IMR-90 (cell line): Measurements from ENCODE around the gene MORF4L2. TPM values are rescaled to one million over a fixed set of nuclear protein-coding genes. Genes with fewer than 3 reads are reported as not detected.

Source experiments
- ATAC-seq: fragments of 200-7000 bp; cut with Tn5 transposase; 2 replicates; pipeline ENCODE4 v1.9.1; 2020; ENCODE audit warnings: low read depth, mild to moderate bottlenecking, moderate library complexity
- BruUV-seq: library from RNA; stranded (reverse); fragments of 400-500 nt; replicated peaks from 2 replicates; lab custom pipeline; 2021; lab: Mats Ljungman, UMichigan
- CTCF ChIA-PET: fragments of 300-600 bp; formaldehyde crosslinking; extraction: SDS; loops from one replicate; lab custom pipeline; 2021; ENCODE audit warnings: antibody characterized with exemption; lab: Yijun Ruan, JAX
- POLR2A ChIA-PET: fragments of 300-600 bp; sonication (Branson Sonifier 250); formaldehyde crosslinking; loops from one replicate; lab custom pipeline; 2022; ENCODE audit warnings: antibody characterized with exemption; ENCODE audit not compliant: unreplicated experiment; lab: Charles Lee
- DNase-seq: peaks from one replicate; pipeline ENCODE4 v3.0.0; 2013
- H2AFZ ChIP-seq: replicated peaks from 2 replicates; pipeline ENCODE3; 2013; ENCODE audit warnings: low read length, mild to moderate bottlenecking; ENCODE audit not compliant: poor library complexity
- H2AK5ac ChIP-seq: 2 replicates; pipeline ENCODE4 v1.6.1; 2013; ENCODE audit warnings: low read depth, low read length, inconsistent platforms
- H2AK9ac ChIP-seq: replicated peaks from 2 replicates; pipeline ENCODE3; 2013; ENCODE audit warnings: mild to moderate bottlenecking, low read depth, low read length, moderate library complexity; ENCODE audit not compliant: poor library complexity
- H2BK120ac ChIP-seq: 2 replicates; pipeline ENCODE4 v1.6.1; 2013; ENCODE audit warnings: low read depth, low read length, inconsistent platforms
- H2BK15ac ChIP-seq: 3 replicates; pipeline ENCODE4 v1.6.1; 2013; ENCODE audit warnings: low read depth, low read length, inconsistent platforms
- H2BK20ac ChIP-seq: 2 replicates; pipeline ENCODE4 v1.6.1; 2013; ENCODE audit warnings: low read depth, mild to moderate bottlenecking, inconsistent platforms, low read length, moderate library complexity
- H2BK5ac ChIP-seq: 2 replicates; pipeline ENCODE4 v1.6.1; 2013; ENCODE audit warnings: mild to moderate bottlenecking, low read depth, low read length, inconsistent platforms; ENCODE audit not compliant: poor library complexity, severe bottlenecking
- H3K14ac ChIP-seq: replicated peaks from 2 replicates; pipeline ENCODE4 v1.6.1; 2013; ENCODE audit warnings: low read depth, low read length, inconsistent platforms
- H3K18ac ChIP-seq: 2 replicates; pipeline ENCODE4 v1.6.1; 2013; ENCODE audit warnings: low read depth, low read length, control low read depth
- H3K23ac ChIP-seq: 2 replicates; pipeline ENCODE4 v1.6.1; 2013; ENCODE audit warnings: low read depth, low read length, inconsistent platforms
- H3K27ac ChIP-seq: 2 replicates; pipeline ENCODE4 v1.5.1; 2013; ENCODE audit warnings: mild to moderate bottlenecking, control low read depth, low read length; ENCODE audit not compliant: insufficient read depth
- H3K27me3 ChIP-seq: 2 replicates; pipeline ENCODE4 v1.6.1; 2013; ENCODE audit warnings: low read length; ENCODE audit not compliant: control insufficient read depth, insufficient read depth
- H3K36me3 ChIP-seq: 2 replicates; pipeline ENCODE4 v1.6.1; 2013; ENCODE audit warnings: low read length, mixed read lengths; ENCODE audit not compliant: control insufficient read depth, insufficient read depth
- H3K4ac ChIP-seq: 2 replicates; pipeline ENCODE4 v1.6.1; 2013; ENCODE audit warnings: low read depth, low read length, inconsistent platforms
- H3K4me1 ChIP-seq: 2 replicates; pipeline ENCODE4 v1.6.1; 2013; ENCODE audit warnings: low read length, mixed read lengths; ENCODE audit not compliant: control insufficient read depth, insufficient read depth
- H3K4me2 ChIP-seq: 2 replicates; pipeline ENCODE4 v1.6.1; 2013; ENCODE audit warnings: low read depth, mild to moderate bottlenecking, control low read depth, low read length, moderate library complexity
- H3K4me3 ChIP-seq: 2 replicates; pipeline ENCODE4 v1.5.1; 2013; ENCODE audit warnings: low read depth, mild to moderate bottlenecking, control low read depth, low read length, moderate library complexity; ENCODE audit not compliant: insufficient read depth
- H3K56ac ChIP-seq: 2 replicates; pipeline ENCODE4 v1.6.1; 2013; ENCODE audit warnings: low read length, inconsistent platforms; ENCODE audit not compliant: insufficient read depth; ENCODE audit errors: extremely low read depth
- H3K79me1 ChIP-seq, 2 experiments: 2 replicates each; pipeline ENCODE4 v1.6.1; 2013; ENCODE audit warnings: low read length in 2 of 2, inconsistent platforms in 1 of 2, low read depth in 1 of 2
- H3K9ac ChIP-seq: 2 replicates; pipeline ENCODE4 v1.6.1; 2013; ENCODE audit warnings: low read depth, low read length, control low read depth
- H3K9me1 ChIP-seq: 2 replicates; pipeline ENCODE4 v1.6.1; 2013; ENCODE audit warnings: low read length, inconsistent platforms; ENCODE audit not compliant: insufficient read depth
- H3K9me3 ChIP-seq: 2 replicates; pipeline ENCODE4 v1.6.1; 2013; ENCODE audit warnings: low read length; ENCODE audit not compliant: control insufficient read depth, insufficient read depth
- H4K20me1 ChIP-seq: 2 replicates; pipeline ENCODE4 v1.6.1; 2013; ENCODE audit warnings: low read length, inconsistent platforms; ENCODE audit not compliant: insufficient read depth
- H4K5ac ChIP-seq: 2 replicates; pipeline ENCODE4 v1.6.1; 2013; ENCODE audit warnings: mild to moderate bottlenecking, low read depth, low read length, control low read depth
- H4K8ac ChIP-seq, 2 experiments: 2 replicates each; pipeline ENCODE4 v1.6.1; 2013; ENCODE audit warnings: low read depth in 2 of 2, low read length in 2 of 2, control low read depth in 1 of 2, inconsistent platforms in 1 of 2
- H4K91ac ChIP-seq: 2 replicates; pipeline ENCODE4 v1.6.1; 2013; ENCODE audit warnings: low read depth, low read length, inconsistent platforms; ENCODE audit not compliant: insufficient read depth
- CHD1 ChIP-seq: IDR thresholded peaks from 2 replicates; pipeline ENCODE4 v1.6.1; 2012; ENCODE audit warnings: low read depth, low read length, improper control_type of control experiment
- MAZ ChIP-seq: IDR thresholded peaks from 2 replicates; pipeline ENCODE4 v1.6.1; 2012; ENCODE audit warnings: low read depth, mild to moderate bottlenecking, low read length, improper control_type of control experiment, moderate library complexity, borderline replicate concordance
- MXI1 ChIP-seq: IDR thresholded peaks from 2 replicates; pipeline ENCODE4 v1.6.1; 2012; ENCODE audit warnings: low read depth, mild to moderate bottlenecking, low read length, moderate library complexity, borderline replicate concordance
- RAD21 ChIP-seq: IDR thresholded peaks from 2 replicates; pipeline ENCODE4 v1.6.1; 2012; ENCODE audit warnings: low read length, improper control_type of control experiment
- SMC3 ChIP-seq: fragments of 150-350 bp; IDR thresholded peaks from 2 replicates; pipeline ENCODE4 v1.6.1; 2016; ENCODE audit warnings: low read depth, mild to moderate bottlenecking, antibody characterized with exemption, low read length, moderate library complexity
- WGBS, 2 experiments: methylation state at CpG; one replicate each; pipeline versions ENCODE4 v1.1.5 to v1.1.7; 2013; ENCODE audit warnings: missing lambda C conversion rate in 2 of 2; ENCODE audit not compliant: insufficient read length in 1 of 2; ENCODE audit errors: extremely low coverage in 2 of 2; 5-methylcytosine and 5-hydroxymethylcytosine counted together
- dilution Hi-C: fragments of 300-500 bp; cut with HindIII; formaldehyde crosslinking; loops from one replicate; pipeline ENCODE4 v1.14.3; 2018; ENCODE audit warnings: low sequenced_read_pairs; ENCODE audit not compliant: unreplicated experiment
- in situ Hi-C: fragments of 300-500 bp; cut with MboI; formaldehyde crosslinking; loops from 3 replicates; pipeline ENCODE4 v1.14.3; 2019; ENCODE audit warnings: low sequenced_read_pairs, inconsistent platforms, mixed read lengths
- intact Hi-C: fragments of 100-400 bp; cut with micrococcal nuclease; formaldehyde crosslinking; loops from 2 replicates; pipeline ENCODE4 v1.10.0; 2022
- polyA plus RNA-seq, 3 experiments: library from polyadenylated mRNA; depleted of rRNA; stranded (reverse); fragments of >200 nt; gene quantifications; 2 replicates each; pipeline ENCODE4 v1.2.3, GENCODE V29; 2012; ENCODE audit warnings: low replicate concordance in 1 of 3
- total RNA-seq: library from RNA; depleted of rRNA; stranded (reverse); fragments of >200 nt; gene quantifications from 2 replicates; pipeline ENCODE4 v1.2.3, GENCODE V29; 2012
- TF ChIP-seq, protein P1 (sequence below): conservative IDR thresholded peaks from 2 replicates; pipeline ENCODE4 v1.5.1; 2012; ENCODE audit warnings: mild to moderate bottlenecking, low read depth, low read length, improper control_type of control experiment

The MORF4L2 gene
- total and polyA plus RNA-seq, 2 of the 4 experiments (the other 2 are of a cell fraction): 795 to 1,218 TPM

DNA sequence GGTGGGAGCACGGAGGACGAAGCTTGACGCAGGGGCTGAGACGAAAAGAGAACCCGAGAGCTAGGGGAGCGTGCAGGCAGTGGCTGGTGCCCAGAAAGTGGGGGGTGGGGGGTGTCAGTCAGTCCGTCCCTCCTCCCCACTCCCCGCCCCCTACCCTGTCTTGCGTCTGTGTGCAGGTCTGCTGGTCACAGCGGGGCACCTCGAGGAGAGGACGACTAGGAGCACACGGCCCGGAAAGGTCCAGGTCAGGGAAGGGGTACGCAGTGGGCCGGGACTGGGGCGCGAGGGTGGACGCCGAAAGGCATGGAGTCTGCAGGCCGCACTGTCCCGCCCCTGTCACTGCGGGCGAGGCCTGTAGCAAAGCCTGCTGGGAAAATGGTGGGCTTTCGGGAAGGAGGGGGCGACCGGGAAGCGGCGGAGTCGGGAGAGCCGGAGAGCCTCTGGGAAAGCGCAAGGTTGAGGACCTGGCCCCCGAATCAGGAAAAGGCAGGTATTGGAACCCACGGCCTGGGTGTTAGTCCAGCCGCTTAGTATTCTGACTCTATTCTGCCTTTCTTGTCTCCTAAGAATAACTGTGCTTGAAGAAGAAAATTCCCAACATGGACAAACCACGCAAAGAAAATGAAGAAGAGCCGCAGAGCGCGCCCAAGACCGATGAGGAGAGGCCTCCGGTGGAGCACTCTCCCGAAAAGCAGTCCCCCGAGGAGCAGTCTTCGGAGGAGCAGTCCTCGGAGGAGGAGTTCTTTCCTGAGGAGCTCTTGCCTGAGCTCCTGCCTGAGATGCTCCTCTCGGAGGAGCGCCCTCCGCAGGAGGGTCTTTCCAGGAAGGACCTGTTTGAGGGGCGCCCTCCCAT lies 57.0 kb downstream of the MORF4L2 start:
- Histone ChIP-seq H3K27ac (peak overlapping the region; percentile 98), H3K27me3 (no peaks in the 10 kb centered on the region), H2BK120ac (peak overlapping the region; percentile 68), H2AK5ac (peak overlapping the region; percentile 86; the same call in 1 of the 2 replicates), H3K18ac (peak overlapping the region; percentile 79), H3K79me1 (peaks cover 0 to 9% of the 10 kb centered on the region in 2 experiments; a peak in 1 of 4 replicates), H2BK5ac (peak overlapping the region; percentile 92), H2AK9ac (peak overlapping the region; percentile 77), H4K20me1 (no peaks in the 10 kb centered on the region), H3K4ac (peak overlapping the region; percentile 89), H3K9me1 (peaks cover 3% of the 10 kb centered on the region; the same call in 1 of the 2 replicates), H4K8ac (peak overlapping the region; percentile 86 to 91), H3K9ac (peak overlapping the region; percentile 89), H3K14ac (peak overlapping the region; percentile 86), H3K4me2 (peak overlapping the region; percentile 84), H3K56ac (peak overlapping the region; percentile 84), H3K36me3 (no peaks in the 10 kb centered on the region), H2BK15ac (no peak overlapping the region), H4K5ac (peak overlapping the region; percentile 60), H2AFZ (peak overlapping the region; percentile 92), H4K91ac (peak overlapping the region; percentile 86), H2BK20ac (no peak overlapping the region), H3K4me1 (no peaks in the 10 kb centered on the region), H3K9me3 (no peaks in the 10 kb centered on the region), H3K23ac (peak overlapping the region; percentile 85; the same call in 1 of the 2 replicates), H3K4me3 (peak overlapping the region; percentile 81)
- ChIA-PET POLR2A (interaction anchor here (0.6 to 0.8 kb wide), 2 partner anchors 42 to 124 kb away, joined by 3 to 9 read pairs; no protein-coding TSS in a partner anchor), CTCF (interaction anchor here (0.7 to 1.5 kb wide), 6 partner anchors 9 to 41 kb away, joined by 3 to 6 read pairs (median 5); no protein-coding TSS in a partner anchor)
- TF ChIP-seq SMC3: peak; percentile 36
- TF ChIP-seq MAZ: peak; percentile 30; the same call in 1 of the 2 replicates
- TF ChIP-seq MXI1: peak; percentile 74; the same call in 1 of the 2 replicates
- TF ChIP-seq RAD21: peak; percentile 34; the same call in 1 of the 2 replicates
- TF ChIP-seq, protein P1, sequence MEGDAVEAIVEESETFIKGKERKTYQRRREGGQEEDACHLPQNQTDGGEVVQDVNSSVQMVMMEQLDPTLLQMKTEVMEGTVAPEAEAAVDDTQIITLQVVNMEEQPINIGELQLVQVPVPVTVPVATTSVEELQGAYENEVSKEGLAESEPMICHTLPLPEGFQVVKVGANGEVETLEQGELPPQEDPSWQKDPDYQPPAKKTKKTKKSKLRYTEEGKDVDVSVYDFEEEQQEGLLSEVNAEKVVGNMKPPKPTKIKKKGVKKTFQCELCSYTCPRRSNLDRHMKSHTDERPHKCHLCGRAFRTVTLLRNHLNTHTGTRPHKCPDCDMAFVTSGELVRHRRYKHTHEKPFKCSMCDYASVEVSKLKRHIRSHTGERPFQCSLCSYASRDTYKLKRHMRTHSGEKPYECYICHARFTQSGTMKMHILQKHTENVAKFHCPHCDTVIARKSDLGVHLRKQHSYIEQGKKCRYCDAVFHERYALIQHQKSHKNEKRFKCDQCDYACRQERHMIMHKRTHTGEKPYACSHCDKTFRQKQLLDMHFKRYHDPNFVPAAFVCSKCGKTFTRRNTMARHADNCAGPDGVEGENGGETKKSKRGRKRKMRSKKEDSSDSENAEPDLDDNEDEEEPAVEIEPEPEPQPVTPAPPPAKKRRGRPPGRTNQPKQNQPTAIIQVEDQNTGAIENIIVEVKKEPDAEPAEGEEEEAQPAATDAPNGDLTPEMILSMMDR: peak; percentile 62
- TF ChIP-seq CHD1: no peak
- dilution Hi-C loops: no loop called here
- ATAC-seq (peak; percentile 87), DNase-seq (peak; percentile 67)
- in situ Hi-C loops: no loop called here
- intact Hi-C loops: loop anchor here (2.0 to 10.0 kb wide), 4 partner anchors 48 to 92 kb away; partner anchors contain the start of gene MORF4L2
- WGBS, 2 experiments: 16% methylated on average over 8 of the region's 49 CpGs; no CpG with 5 or more reads in 1 of the 2 experiments
- no TSS peak for BruUV-seq
